Pancreas (tissue), 10 donors: ENCODE data around the gene CFAP69. TPM values are rescaled to one million over a fixed set of nuclear protein-coding genes. Genes with fewer than 3 reads are reported as not detected.
A peak's percentile ranks its signal among the peaks of the same experiment; 100 is the strongest.

Experiments used
- ATAC-seq, 4 donors: fragments of 200-7000 bp; cut with Tn5 transposase; one replicate each; pipeline versions ENCODE4 v1.8.0 to v1.9.1; 2020; ENCODE audit warnings: mild to moderate bottlenecking in 4 of 4, moderate library complexity in 4 of 4
- DNase-seq, 6 donors: peaks; one replicate each; pipeline ENCODE4 v3.0.0-alpha.2; 2020
- FAIRE-seq: peaks from 2 replicates; lab custom pipeline; 2012; peaks lifted over from hg19 to GRCh38; lab: Jason Lieb, UNC
- H3K27ac ChIP-seq, 4 donors: fragments of 200-600 bp; sonication (generic); 1 replicate in 3 of 4; 2 replicates in 1 of 4; pipeline versions ENCODE4 v1.5.0 to v1.8.0; 2020
- H3K27me3 ChIP-seq, 4 donors: fragments of 200-600 bp; one replicate each; pipeline ENCODE4 v1.8.0; 2021
- H3K36me3 ChIP-seq, 3 donors: fragments of 200-600 bp; sonication (generic) in 1 of 3; one replicate each; pipeline versions ENCODE4 v1.5.0 to v1.8.0; 2020 to 2021
- H3K4me1 ChIP-seq, 3 donors: fragments of 200-600 bp; one replicate each; pipeline ENCODE4 v1.8.0; 2021
- H3K4me3 ChIP-seq, 4 donors: fragments of 200-600 bp; sonication (generic) in 2 of 4; one replicate each; pipeline versions ENCODE4 v1.5.0 to v1.8.0; 2020 to 2021
- H3K9me3 ChIP-seq, 4 donors: fragments of 200-600 bp; one replicate each; pipeline ENCODE4 v1.8.0; 2021
- WGBS, 2 donors: extraction: QIAGEN DNeasy Blood & Tissue Kit; methylation state at CpG; one replicate each; pipeline ENCODE4 v1.1.7; 2013; 5-methylcytosine and 5-hydroxymethylcytosine counted together
- intact Hi-C, 3 donors: fragments of 100-400 bp; cut with DNase I; formaldehyde crosslinking; loops; one replicate each; pipeline versions ENCODE4 v1.11.1 to v1.14.2; 2022
- polyA plus RNA-seq, 2 donors: library from polyadenylated mRNA; stranded (reverse); fragments of 200-250 nt; gene quantifications; one replicate each; pipeline ENCODE4 v1.2.3, GENCODE V29; 2013
- total RNA-seq, 6 donors: library from RNA; stranded (reverse); fragmentation: NEBNext Ultra II Directional in 4 of 6; extraction: Animal tissue kit (Norgen Biotek cat#: 25700) in 4 of 6; gene quantifications; one replicate each; pipeline versions ENCODE4 v1.2.1 to v1.2.4, GENCODE V29; 2021 to 2023
- TF ChIP-seq, protein P1 (sequence below), 4 donors: fragments of 200-600 bp; sonication (generic) in 3 of 4; IDR thresholded peaks; one replicate each; pipeline versions ENCODE4 v1.5.0 to v1.8.0; 2021; ENCODE audit warnings: antibody characterized with exemption in 4 of 4
- donor health status: healthy with polysubstance abuse.
- donor health status: DM: no; HTN: no; CAD: no; lungs with moderate emphysema.
- donor health status: DM: no; HTN: no; CAD: no.
- donor health status: control.
- donor health status: control.
- donor health status: Bipolar disorder and iron deficiency.
- donor health status: DM: yes; HTN: yes; CAD: no.
- donor health status: DM: no; HTN: no; CAD: no.
- donor health status: DM: no; HTN: no; CAD: no.
- donor health status: DM: yes; HTN: yes; CAD: no.

CFAP69 gene
- total and polyA plus RNA-seq, 8 donors: 2.6 to 12.8 (median 4.1) TPM

DNA sequence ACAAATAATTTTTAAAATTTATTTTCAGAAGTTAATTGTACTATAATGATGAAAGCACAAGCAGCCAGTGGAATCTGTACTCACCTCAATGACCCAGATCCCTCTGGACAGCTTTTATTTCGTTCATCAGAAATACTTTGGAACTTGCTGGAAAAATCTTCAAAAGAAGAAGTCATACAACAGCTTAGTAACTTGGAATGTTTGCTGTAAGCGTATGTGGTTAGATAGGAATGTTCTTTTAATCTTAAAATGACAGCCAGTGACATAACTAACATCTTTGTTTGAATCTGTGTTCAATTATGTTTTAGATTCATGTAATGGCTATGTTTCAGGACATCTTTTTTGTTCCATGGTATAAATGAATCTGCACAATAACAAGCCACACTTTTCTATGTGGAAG lies 26.8 kb downstream of the CFAP69 start:
- H3K9me3 ChIP-seq: no peaks in the 10 kb centered on the region
- no peak for FAIRE-seq
- H3K4me3 ChIP-seq: no peak overlapping the region
- no peaks in the 10 kb centered on the region for H3K27me3 ChIP-seq
- intact Hi-C loops: no loop called here
- 47 to 58% methylated on average over 2 of the region's 2 CpGs for WGBS, 2 donors
- TF ChIP-seq, protein P1, sequence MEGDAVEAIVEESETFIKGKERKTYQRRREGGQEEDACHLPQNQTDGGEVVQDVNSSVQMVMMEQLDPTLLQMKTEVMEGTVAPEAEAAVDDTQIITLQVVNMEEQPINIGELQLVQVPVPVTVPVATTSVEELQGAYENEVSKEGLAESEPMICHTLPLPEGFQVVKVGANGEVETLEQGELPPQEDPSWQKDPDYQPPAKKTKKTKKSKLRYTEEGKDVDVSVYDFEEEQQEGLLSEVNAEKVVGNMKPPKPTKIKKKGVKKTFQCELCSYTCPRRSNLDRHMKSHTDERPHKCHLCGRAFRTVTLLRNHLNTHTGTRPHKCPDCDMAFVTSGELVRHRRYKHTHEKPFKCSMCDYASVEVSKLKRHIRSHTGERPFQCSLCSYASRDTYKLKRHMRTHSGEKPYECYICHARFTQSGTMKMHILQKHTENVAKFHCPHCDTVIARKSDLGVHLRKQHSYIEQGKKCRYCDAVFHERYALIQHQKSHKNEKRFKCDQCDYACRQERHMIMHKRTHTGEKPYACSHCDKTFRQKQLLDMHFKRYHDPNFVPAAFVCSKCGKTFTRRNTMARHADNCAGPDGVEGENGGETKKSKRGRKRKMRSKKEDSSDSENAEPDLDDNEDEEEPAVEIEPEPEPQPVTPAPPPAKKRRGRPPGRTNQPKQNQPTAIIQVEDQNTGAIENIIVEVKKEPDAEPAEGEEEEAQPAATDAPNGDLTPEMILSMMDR (IDR thresholded peaks at IDR 0.05): no peak
- no peaks in the 10 kb centered on the region for H3K36me3 ChIP-seq
- peak overlapping the region in 1 of 4 donors; percentile 7 for H3K27ac ChIP-seq
- H3K4me1 ChIP-seq: peaks cover 8% of the 10 kb centered on the region in 3 donors
- DNase-seq: no peak
- ATAC-seq: peak in 2 of 4 donors; percentile 27 to 42

DNA sequence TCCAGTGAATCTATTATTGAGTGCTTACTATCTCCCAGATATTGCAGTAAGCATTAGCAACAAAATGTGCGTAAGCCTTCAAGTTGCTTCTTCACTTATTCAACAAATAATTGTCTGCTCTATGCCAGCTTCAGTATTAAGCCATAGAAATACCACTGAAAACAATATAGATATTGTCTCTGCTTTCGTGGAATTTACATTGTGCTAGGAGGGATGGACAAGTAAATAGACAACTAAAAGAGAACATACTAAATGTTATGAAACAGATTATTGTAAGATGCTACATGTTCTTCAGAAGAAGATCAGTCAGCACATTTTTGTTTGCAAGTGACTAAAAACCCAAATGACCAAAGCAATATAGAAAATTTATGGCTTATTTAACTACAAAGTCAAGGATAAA lies 27.3 kb downstream of the CFAP69 start:
- ATAC-seq: no peak

DNA sequence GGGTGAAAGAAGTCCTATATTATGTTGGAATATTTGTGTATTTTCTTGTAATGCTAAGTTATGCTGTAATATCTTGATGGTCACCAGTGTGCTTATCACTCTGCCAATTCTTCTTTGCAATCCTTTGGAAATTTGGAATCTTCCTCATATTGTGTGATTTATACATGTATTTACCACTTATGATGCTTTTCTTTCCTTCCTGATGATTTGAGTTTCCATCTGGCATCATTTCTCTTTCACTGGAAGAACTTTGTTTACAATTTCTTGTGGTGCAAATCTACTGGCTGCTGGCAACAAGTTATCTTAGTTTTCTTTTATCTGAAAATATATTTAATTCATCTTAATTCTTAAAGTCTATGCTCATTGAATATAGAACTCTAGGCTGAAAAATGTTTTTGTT lies 29.2 kb downstream of the CFAP69 start:
- no peak overlapping the region for H3K4me3 ChIP-seq
- no peaks in the 10 kb centered on the region for H3K9me3 ChIP-seq
- no peak for DNase-seq
- TF ChIP-seq, protein P1 (IDR thresholded peaks at IDR 0.05): no peak
- H3K4me1 ChIP-seq: no peaks in the 10 kb centered on the region
- H3K36me3 ChIP-seq: no peaks in the 10 kb centered on the region
- H3K27ac ChIP-seq: no peak overlapping the region
- intact Hi-C loops: no loop called here
- no peak for FAIRE-seq
- H3K27me3 ChIP-seq: no peaks in the 10 kb centered on the region
- no peak for ATAC-seq

More for the DNA sequence above, 27.3 kb downstream of the CFAP69 start:
- H3K27me3 ChIP-seq: no peaks in the 10 kb centered on the region
- WGBS, 2 donors: 82 to 83% methylated on average over 2 of the region's 2 CpGs
- peaks cover 3 to 4% (median 4%) of the 10 kb centered on the region in 3 donors for H3K4me1 ChIP-seq
- TF ChIP-seq, protein P1 (IDR thresholded peaks at IDR 0.05): no peak
- intact Hi-C loops: no loop called here
- H3K9me3 ChIP-seq: no peaks in the 10 kb centered on the region
- DNase-seq: no peak
- no peak overlapping the region for H3K4me3 ChIP-seq
- FAIRE-seq: no peak
- peak overlapping the region in 1 of 4 donors; percentile 6 for H3K27ac ChIP-seq
- no peaks in the 10 kb centered on the region for H3K36me3 ChIP-seq

DNA sequence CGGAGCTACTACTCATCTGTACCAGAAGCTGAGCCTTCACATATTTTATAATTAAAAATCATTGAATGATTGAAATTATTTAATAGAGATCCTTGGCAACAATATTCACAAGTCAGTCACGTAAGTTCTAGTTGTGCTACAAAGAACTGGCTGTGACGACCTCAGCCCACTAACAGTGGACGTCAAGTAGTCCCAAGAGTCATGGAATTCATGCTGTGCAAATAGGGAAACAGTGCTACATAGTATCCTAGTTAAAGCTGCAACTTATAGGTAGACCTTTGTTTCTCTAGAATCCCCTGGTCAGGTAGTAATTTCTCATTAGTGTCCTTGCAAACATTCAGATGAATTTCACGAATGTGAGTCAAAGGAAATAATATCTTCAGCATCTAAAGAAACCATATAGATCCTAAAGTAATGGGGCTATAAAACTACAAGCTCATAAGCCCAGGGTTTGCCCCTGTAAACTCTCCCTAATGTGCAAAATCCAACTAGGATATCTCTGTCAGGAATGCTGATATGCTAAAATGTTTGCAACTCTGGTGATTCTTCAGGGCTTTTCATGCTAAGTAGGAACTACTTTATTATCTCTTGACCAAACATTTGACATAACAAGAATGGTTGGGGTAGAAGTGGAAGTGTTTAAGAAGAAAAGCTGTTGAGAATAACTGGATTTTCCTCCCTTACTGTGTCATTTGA lies 31.2 kb downstream of the CFAP69 start:
- DNase-seq: no peak
- intact Hi-C loops: no loop called here
- H3K4me3 ChIP-seq: no peak overlapping the region
- no peaks in the 10 kb centered on the region for H3K4me1 ChIP-seq
- no peaks in the 10 kb centered on the region for H3K9me3 ChIP-seq
- TF ChIP-seq, protein P1 (IDR thresholded peaks at IDR 0.05): no peak
- no peak for FAIRE-seq
- WGBS, 2 donors: 69 to 70% methylated on average over 5 of the region's 5 CpGs
- H3K27me3 ChIP-seq: no peaks in the 10 kb centered on the region
- H3K36me3 ChIP-seq: no peaks in the 10 kb centered on the region
- H3K27ac ChIP-seq: no peak overlapping the region
- ATAC-seq: no peak

DNA sequence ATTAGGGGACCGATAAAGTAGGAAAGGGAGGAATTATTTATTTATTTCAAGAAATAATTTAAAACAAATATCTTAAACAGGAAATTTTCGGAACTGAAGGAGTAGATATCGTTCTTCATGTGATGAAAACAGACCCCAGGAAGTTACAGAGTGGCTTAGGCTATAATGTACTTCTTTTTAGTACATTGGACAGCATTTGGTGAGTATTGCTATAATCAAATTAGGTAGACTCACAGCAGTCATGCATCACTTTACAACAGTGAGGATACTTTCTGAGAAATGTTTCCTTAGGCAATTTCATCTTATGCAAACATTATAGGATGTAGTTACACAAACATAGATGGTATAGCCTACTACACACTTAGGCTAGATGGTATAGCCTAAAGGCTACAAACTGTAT lies 43.2 kb downstream of the CFAP69 start:
- H3K4me1 ChIP-seq: no peaks in the 10 kb centered on the region
- H3K27ac ChIP-seq: no peak overlapping the region
- WGBS, 2 donors: 86 to 95% methylated on average over 3 of the region's 3 CpGs
- no peaks in the 10 kb centered on the region for H3K9me3 ChIP-seq
- TF ChIP-seq, protein P1 (IDR thresholded peaks at IDR 0.05): no peak
- DNase-seq (no peak), FAIRE-seq (no peak), ATAC-seq (no peak)
- H3K4me3 ChIP-seq: no peak overlapping the region
- intact Hi-C loops: no loop called here
- no peaks in the 10 kb centered on the region for H3K36me3 ChIP-seq
- H3K27me3 ChIP-seq: no peaks in the 10 kb centered on the region
